ENCODE data around the gene TEP1.
"Not testable (repeated sequence)": the region's sequence is repeated elsewhere in the genome, so short reads cannot be mapped to it uniquely, and the experiment has no call there.

Gene TEP1

DNA sequence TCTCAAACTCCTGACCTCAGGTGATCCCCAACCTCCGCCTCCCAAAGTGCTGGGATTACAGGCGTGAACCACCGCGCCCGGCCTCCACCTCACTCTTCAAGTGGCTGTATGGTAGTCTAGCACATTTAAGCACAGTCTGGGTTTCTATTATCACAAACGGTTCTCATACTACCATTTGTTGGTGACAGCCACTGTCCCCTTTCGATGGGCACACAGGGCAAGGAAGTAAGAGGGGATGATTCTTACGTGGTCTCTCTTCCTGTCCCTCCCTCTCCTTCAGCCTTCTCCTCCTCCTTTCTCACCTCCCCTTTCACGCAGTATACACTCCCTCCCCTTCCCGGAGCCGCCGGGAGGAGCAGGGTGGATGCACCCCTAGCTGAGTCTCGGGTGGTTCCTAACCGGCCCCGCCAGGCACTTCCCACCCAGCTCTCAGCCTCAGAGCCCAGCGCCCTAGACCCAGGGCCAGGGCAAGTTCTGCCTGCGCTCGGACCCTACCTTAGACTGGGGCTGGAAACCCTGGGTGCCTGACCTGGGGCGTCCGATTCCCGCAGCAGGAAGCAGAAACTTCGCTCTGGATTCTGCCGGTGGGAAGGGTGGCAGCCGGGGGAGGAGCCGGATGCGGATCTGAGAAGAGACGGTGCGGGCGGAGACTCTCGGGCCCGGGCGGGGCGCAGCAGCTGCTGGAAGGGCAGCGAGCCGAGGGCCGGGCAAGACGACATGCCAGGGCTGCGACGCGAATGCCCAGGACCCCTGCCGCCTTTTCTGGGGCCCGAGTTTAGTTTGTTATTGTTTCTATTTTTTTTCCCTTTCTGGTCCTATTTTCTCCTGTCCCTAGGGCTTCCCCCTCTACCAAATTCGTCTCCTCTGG lies at the start of gene TEP1:
TSS of gene TEP1 (minus strand) at position 626 of the 868 bp plus-strand sequence. CDS start 5,062 bp downstream, outside the sequence.
- peak; percentile 68 for DNase-seq (ENCODE audit: low spot score)

DNA sequence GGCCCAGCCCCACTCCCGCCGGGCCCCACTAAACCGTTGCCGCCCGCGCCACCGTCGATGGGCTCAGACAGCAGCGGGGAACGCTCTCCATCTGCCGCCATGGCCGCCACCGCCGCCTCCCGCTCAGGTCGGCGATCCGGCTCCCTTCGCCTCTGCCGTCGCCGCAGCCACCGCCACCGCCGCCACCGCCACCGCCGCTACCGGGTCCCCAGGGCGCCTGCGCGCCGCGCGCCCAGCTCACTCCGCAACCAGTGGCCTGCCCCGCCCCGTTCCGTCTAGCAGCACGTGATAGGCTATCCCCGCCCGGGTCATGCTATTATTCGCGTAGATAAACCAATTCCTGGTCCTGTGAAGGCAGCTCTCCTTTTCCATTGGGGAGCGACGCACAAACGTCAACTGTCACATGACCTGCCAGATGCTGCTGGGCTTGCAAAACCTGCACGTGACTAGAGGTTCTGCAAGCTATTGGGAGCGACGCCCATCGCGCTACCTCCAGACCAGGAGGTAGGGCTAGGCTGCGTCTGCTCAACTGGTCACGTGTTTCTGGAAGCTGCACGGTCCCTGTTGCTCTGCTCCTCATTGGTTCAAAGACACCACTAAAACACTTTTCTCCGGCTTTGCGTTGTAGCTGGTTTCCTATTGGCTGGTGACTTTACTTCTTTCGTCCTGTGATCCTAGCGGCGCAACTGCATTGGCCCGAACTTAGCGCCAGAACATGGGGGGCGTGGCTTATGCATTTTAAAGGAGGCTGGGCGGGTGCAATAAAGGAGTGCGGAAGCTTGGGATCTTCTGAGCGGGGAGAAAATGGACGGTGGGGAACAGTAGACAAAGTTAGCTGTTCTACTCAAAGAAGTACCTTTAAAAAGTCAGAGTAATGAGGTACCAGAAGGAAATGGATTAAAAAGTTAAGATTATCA lies 48.2 kb upstream of the TEP1 start, which contains the start of gene PIP4P1:
TSS of gene PIP4P1 (minus strand) at position 210 of the 917 bp plus-strand sequence. CDS start at position 101, 109 bp downstream.
- DNase-seq (ENCODE audit: low spot score), result peak; percentile 100

- no peak for DNase-seq (ENCODE audit: low spot score)
These were observed 47.3 kb upstream of the TEP1 start for GRCh38 chr14:20460458-20461224.

GRCh38 chr14:20458031-20458789 lies 44.9 kb upstream of the TEP1 start:
- DNase-seq (ENCODE audit: low spot score), result no peak

DNA sequence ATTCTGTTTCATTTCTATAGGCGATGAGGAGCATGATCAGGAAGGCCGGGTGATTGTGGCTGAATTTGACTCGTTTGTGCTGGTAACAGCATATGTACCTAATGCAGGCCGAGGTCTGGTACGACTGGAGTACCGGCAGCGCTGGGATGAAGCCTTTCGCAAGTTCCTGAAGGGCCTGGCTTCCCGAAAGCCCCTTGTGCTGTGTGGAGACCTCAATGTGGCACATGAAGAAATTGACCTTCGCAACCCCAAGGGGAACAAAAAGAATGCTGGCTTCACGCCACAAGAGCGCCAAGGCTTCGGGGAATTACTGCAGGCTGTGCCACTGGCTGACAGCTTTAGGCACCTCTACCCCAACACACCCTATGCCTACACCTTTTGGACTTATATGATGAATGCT lies 43.7 kb upstream of the TEP1 start:
- no peak for DNase-seq (ENCODE audit: low spot score)

DNA sequence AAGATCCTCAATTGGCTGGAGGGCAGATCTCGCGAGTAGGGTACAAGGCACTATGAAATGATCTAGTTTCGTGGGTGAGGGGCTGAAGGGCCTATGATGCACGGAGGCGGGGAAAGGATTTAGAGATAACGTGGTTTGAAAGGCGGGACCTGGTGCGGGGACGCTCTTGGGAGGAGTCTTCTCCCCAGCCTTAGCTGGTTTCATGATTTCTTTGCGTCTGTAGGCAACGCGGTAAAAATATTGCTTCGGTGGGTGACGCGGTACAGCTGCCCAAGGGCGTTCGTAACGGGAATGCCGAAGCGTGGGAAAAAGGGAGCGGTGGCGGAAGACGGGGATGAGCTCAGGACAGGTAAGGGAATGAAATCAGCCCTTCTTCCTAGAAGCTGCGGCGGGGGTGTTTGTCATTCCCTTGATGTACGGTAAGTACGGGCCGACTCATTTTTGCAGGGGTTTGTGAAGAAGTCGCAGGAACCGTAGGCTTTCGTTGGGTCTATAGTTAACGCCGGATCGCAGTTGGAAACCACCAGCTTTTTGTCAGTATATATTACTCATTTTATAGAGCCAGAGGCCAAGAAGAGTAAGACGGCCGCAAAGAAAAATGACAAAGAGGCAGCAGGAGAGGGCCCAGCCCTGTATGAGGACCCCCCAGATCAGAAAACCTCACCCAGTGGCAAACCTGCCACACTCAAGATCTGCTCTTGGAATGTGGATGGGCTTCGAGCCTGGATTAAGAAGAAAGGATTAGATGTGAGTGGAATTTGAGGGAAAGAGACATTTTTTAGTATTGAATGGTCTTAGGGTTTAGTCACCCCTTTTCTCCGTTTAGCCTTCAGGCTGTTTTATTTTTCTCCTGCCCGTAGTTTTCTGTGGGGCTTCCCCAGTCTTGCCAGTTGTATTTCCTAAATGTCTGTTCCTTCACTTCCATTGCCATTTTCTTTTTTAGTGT lies 42.3 kb upstream of the TEP1 start:
- no peak for DNase-seq (ENCODE audit: low spot score)

- DNase-seq (ENCODE audit: low spot score), result peak; percentile 99
These were observed 41.4 kb upstream of the TEP1 start, which contains the start of the genes APEX1 and OSGEP for GRCh38 chr14:20454516-20455354. APEX1 (plus strand) TSS chr14:20455226; CDS start chr14:20455646, 420 bp downstream. OSGEP (minus strand) TSS chr14:20454812; CDS start chr14:20454683, 129 bp downstream.

- DNase-seq (ENCODE audit: low spot score), result not testable (repeated sequence)
These were observed 39.5 kb upstream of the TEP1 start for GRCh38 chr14:20452831-20453230.

GRCh38 chr14:20446889-20447288 lies 33.6 kb upstream of the TEP1 start:
- DNase-seq (ENCODE audit: low spot score), result no peak

DNA sequence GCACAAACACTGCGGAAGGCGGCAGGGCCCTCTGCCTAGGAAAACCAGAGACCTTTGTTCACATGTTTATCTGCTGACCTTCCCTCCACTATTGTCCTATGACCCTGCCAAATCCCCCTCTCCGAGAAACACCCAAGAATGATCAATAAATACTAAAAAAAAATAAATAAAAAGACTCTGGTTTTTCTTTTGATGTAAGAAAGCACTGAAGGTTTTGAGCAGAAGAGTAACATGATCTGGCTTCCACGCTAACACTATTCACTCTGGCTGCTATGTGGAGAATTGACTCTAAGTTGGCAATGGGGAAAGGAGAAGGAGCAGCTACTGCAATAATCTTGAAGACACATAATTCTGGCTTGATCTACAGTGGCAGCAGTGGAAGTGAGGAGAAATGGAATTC lies 30.3 kb upstream of the TEP1 start:
- not testable (repeated sequence) for DNase-seq (ENCODE audit: low spot score)

DNA sequence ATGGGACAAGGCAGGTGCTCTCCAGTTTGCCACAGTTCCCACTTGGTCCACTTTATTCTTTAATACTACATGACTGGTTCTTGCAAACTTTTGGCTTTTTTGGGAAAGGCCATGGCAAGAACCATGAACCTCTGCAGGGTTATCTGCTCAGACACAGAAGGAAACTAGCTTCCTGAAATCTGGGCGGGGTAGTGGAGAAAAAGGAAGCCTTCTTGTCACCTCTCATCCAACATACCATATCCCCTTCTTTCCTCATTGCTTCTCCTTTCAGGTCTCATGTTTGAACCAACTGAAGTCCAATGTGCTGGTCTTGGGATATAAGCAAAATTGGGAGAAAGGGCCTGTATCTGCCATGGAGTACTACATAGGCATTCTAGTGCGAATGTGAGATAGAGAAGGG lies 28.2 kb upstream of the TEP1 start:
- no peak for DNase-seq (ENCODE audit: low spot score)

- DNase-seq (ENCODE audit: low spot score), result no peak
These were observed 27.6 kb upstream of the TEP1 start for GRCh38 chr14:20440882-20441281.

GRCh38 chr14:20440465-20440864 lies 27.2 kb upstream of the TEP1 start:
- no peak for DNase-seq (ENCODE audit: low spot score)

GRCh38 chr14:20438664-20439063 lies 25.4 kb upstream of the TEP1 start:
- no peak for DNase-seq (ENCODE audit: low spot score)

DNA sequence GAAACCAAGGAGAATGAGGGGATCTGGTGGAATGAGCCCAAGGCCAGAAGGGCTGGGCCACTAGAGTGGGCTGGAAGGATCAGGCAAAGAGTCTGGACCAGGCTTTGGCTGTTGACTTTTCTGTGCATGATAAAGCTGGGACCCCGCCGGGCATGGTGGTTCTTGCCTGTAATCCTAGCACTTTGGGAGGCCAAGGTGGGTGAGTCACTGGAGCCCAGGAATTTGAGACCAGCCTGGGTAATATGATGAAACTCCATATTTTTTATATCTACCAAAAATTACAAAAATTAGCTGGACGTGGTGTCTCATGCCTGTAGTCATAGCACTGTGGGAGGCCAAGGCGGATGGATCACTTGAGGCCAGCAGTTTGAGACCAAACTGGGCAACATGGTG lies 23.1 kb upstream of the TEP1 start:
- DNase-seq (ENCODE audit: low spot score), result no peak

- DNase-seq (ENCODE audit: low spot score), result no peak
These were observed 22.5 kb upstream of the TEP1 start, which contains the start of gene KLHL33 for GRCh38 chr14:20435582-20436362. KLHL33 (minus strand) TSS chr14:20436166; CDS start chr14:20435811, 355 bp downstream.

DNA sequence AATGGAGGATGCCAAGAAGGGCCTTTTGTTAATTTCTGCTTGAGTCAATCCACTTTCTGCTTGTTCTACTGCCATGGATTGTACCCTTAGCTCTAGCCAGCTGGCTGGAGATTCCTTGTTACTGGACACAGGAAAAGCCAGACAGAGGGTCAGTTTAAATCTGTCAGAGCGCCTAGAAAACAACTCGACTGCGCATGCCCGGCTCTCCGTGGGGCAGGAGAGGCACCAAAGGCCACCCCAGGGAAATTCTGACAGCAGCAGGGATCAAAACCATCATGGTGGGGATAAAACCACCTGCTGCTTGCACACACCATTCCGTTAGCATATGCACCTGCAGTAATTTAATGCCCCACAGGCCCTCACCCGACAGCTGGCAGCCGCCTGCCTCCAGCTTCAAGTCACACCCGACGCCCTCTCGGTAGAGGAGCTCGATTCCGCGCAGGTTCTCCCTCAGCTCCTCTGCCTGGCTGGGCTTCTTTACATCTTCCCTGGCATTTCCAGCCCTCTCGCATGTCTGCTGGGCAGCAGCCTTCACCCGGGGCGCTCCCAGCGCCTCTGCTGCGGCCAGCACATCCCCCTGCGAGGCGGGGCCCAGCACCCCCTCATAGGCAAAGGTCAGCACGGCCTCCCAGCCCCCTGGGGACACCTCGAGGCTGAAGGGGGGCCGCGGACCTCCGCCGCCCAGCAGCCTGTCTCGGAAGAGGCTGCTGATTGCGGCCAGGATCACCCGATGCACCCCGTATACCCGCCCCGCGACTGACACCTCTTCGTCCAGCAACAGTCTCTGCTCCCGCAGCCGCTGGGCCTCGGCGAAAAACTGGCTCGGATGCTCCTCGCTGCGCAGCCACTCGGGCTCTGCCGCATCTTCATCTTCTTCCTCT lies 21.6 kb upstream of the TEP1 start:
- peak; percentile 83 for DNase-seq (ENCODE audit: low spot score)

Data from globus pallidus (tissue), 1 donor.